Frontal cortex (tissue), 4 donors: ENCODE measurements around the gene FEZF2. TPM values are rescaled to one million over a fixed set of nuclear protein-coding genes. Genes with fewer than 3 reads are reported as not detected.

Experiments used
- DNase-seq, 2 donors: peaks; one replicate each; pipeline ENCODE4 v3.0.0; 2012; ENCODE audit warnings: low spot score in 2 of 2
- FAIRE-seq: peaks from 2 replicates; lab custom pipeline; 2012; peaks lifted over from hg19 to GRCh38; lab: Jason Lieb, UNC
- total RNA-seq: library from RNA; depleted of rRNA; stranded (reverse); fragments of >200 nt; gene quantifications from one replicate; pipeline ENCODE4 v1.2.3, GENCODE V29; 2014
- donor health status: control.
- donor health status: control.
- donor health status: control.

Gene FEZF2
- total RNA-seq, 1 donor from 2014 or later, result 12.2 TPM

- peak in 1 of 2 donors; percentile 40 for DNase-seq
- no peak for FAIRE-seq
Measured at GRCh38 chr3:62374341-62375218, 1.2 kb upstream of the FEZF2 start.

GRCh38 chr3:62373714-62374333 lies 474 bp upstream of the FEZF2 start:
- DNase-seq, result no peak

GRCh38 chr3:62372621-62373041 lies 719 bp downstream of the FEZF2 start:
- FAIRE-seq (no peak), DNase-seq (no peak)

More at GRCh38 chr3:62373714-62374333, 474 bp upstream of the FEZF2 start:
- no peak for FAIRE-seq

- no peak for FAIRE-seq
- no peak for DNase-seq
Measured at GRCh38 chr3:62371720-62372591, 1.4 kb downstream of the FEZF2 start.

DNA sequence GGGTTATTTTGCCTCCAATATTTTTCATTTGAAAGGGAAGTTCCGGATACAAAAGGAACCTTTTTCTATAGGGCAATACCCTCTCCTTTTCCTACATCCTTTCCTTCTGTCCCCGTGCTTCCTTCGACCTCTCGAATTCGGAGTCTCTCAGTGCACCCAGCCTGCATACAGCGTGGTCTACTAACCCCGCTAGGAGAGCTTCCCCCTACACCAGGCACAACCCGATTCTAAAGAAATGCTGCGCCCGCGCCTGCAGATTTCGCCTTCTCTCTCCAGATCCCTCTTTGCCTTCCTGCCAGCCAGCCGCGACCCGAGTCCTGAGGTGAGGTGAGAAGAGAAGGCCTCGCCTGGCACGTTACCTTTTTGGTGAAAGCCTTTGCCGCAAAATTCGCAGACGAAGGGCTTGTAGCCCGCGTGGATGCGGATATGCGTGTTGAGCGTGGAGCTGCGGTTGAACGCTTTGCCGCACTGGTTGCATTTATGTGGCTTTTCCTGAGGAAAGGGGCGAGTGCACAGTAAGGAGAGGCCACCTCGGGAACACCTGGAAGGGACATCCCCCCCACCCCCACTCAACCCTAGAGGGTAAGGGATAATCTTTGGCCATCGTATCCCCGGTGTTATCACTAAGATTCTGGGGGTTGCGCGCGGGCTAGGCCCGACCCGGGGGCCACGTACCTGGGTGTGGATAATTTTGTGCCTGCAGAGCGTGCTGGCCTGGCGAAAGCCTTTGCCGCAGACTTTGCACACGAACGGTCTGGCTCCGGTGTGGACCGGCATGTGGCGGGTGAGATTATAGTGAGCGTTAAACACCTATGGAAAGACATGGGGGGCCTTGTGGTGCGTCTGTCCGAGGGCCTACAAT lies 2.3 kb downstream of the FEZF2 start:
- no peak for DNase-seq
- FAIRE-seq, result no peak

- FAIRE-seq (no peak), DNase-seq (no peak)
Measured at GRCh38 chr3:62370112-62370857, 3.1 kb downstream of the FEZF2 start.

- FAIRE-seq (no peak), DNase-seq (no peak)
Measured at GRCh38 chr3:62369476-62369743, 3.9 kb downstream of the FEZF2 start.

DNA sequence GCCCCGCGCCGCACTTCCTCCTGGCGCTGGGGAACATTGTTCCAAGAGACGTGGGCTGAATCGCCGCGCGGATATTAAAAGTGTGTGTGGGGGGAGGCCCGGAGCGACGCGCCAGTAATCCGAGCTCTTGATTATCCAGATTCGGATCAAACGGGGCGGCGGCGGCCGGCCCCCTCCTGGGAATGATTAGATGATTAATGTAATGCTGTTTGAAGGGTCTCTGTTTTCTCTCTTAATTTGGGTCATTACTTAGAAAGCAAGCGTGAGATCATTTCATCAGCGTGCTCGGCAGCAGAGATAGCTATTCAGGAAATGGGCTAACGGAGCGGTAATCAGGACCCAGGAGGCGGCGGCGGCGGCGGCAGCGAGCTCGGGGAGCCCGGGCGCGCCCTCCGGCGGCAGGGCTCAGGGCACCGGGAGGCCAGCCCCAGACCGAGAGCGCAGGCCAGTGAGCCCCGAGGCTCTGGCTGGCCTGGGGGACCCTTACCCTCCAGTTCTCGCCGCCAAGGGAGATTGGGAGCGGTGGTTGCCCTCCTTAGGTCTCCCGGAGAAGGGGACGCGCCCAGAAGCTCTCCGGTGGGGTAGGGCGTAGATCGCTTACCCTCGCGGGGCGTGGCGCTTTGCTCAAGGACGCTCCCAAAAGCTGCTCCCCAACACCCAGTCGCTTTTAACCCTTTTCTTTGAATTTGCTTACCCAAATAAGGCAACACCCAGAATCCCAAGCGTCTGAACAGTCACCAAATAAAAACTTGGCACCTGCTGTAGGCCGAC lies 4.5 kb downstream of the FEZF2 start:
- DNase-seq (no peak), FAIRE-seq (no peak)

DNA sequence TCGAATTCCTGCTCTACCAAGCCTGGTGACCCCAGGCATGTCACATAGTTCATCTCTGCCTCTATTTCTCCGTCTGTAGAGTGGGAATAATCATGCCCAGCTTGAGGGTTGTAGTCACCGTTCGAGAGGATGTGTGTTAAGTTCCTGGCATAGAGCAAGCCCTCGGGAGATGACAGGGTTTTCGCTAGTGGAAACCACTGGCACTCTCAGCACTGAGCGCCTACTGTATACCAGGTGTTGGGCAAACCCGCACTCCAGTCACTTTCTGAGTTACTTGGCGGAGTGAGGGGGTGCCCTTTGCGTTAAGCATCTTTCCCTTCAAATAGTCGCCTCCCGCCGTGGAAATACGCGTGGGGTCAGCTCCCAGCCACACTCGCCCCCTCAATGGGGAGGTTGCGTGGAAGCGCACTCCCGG lies 5.1 kb downstream of the FEZF2 start:
- DNase-seq (no peak), FAIRE-seq (no peak)

DNA sequence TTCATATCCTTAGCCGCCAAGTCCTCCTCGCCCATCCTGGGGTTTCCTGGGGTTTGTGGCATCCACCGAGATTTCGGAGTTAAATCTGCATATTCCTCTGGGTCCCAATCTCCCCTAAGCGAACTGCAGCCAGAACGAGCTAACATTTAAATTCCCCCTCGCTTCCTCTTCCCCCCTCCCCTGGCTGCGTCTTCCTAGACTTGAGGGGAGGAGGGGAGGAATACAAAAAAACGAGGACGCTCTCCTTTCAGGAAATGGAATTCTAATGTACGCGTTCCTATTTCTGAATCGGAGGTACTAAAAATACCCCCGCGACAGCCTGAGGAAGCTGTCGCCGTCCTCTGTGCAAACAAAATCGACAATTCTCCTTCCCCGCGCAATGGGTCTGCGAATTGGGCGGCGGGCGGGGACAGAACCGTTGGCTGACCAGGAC lies 5.6 kb downstream of the FEZF2 start:
- FAIRE-seq (no peak), DNase-seq (no peak)

DNA sequence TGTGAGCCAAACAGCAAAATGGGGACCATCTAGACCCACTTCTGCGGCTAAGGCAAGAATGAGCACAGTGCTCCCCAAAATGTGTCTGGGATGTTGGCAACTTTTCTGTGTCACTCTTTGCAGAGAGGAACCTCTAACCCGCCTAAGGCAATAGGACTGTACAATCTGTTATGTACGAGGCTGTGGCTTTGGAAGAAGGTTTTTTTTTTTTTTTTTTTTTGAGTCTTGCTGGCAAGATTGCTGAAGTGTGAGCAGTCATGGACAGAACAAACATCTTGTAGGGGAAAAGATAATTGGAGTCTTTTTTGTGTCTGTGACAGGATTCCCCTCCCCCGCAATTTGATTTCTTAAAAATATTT lies 7.2 kb downstream of the FEZF2 start:
- FAIRE-seq (no peak), DNase-seq (no peak)

GRCh38 chr3:62365391-62366125 lies 7.8 kb downstream of the FEZF2 start:
- DNase-seq (no peak), FAIRE-seq (no peak)

GRCh38 chr3:62364191-62364590 lies 9.2 kb downstream of the FEZF2 start:
- DNase-seq (no peak), FAIRE-seq (no peak)

DNA sequence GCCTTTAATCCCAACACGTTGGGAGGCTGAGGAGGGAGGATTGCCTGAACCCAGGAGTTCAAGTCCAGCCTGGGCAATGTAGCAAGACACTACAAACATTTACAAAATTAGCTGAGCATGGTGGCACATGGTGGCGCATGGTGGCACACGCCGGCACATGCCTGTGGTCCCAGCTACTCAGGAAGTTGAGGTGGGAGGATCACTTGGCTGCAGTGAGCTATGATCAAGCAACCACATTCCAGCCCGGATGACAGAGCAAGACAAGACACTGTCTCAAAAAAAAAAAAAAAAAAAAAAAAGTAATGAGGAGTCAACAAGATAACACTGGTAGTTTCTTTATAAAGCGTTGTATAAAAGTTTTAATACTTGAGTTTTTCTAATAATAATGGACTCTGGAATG lies 10.1 kb downstream of the FEZF2 start:
- DNase-seq, result no peak
- FAIRE-seq, result no peak

- DNase-seq (no peak), FAIRE-seq (no peak)
Measured at GRCh38 chr3:62361824-62362223, 11.5 kb downstream of the FEZF2 start.

- FAIRE-seq, result no peak
- DNase-seq, result no peak
Measured at GRCh38 chr3:62361261-62361660, 12.1 kb downstream of the FEZF2 start.

- DNase-seq (no peak), FAIRE-seq (no peak)
Measured at GRCh38 chr3:62359531-62359930, 13.8 kb downstream of the FEZF2 start.

DNA sequence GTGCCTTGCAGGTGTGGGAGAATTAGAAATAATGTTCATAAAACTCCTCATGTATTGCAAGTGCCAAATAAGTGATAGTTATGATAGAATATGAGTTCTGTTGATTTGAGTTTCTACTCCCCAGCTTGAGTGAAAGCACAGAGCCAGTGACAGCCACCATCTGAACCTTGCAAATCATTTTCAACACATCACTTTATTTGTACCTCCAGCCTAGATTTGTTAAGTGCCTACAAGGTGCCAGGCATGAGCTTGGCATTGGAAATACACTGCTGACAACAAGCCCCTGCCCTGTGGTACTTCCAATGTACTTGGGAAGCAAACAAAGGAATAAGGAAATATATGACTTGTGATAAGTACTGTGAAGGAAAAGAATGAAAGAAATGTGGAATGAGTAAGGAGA lies 17.0 kb downstream of the FEZF2 start:
- DNase-seq (no peak), FAIRE-seq (no peak)
